Measurements from ENCODE around the gene BTNL9.
"Not testable (repeated sequence)": the region's sequence is repeated elsewhere in the genome, so short reads cannot be mapped to it uniquely, and the experiment has no call there.

BTNL9 gene

GRCh38 chr5:181039931-181040630 lies at the start of gene BTNL9:
BTNL9 (plus strand) TSS chr5:181040266; CDS start chr5:181045490, 5,224 bp downstream.
- no peak for DNase-seq

DNA sequence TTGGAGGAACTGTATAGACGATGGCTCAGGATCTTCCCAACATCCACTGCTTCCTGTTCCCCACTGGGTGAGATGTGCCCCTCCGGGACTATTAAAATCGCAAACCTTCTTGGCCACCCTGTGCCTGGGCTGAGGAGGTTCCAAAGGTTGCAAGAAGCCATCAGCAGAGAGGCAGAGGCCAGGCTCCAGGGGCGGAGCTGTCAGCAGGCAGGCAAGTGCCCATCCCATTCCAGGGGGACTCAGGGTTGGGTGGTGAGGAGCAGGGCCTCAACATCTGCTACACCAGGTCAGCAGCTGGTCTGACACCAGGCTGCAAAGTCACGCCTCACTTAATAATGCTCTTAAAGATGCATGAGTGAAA lies 49.2 kb upstream of the BTNL9 start:
- DNase-seq, result no peak

- no peak for DNase-seq
Observed at GRCh38 chr5:181001947-181002346, 38.1 kb upstream of the BTNL9 start.

DNA sequence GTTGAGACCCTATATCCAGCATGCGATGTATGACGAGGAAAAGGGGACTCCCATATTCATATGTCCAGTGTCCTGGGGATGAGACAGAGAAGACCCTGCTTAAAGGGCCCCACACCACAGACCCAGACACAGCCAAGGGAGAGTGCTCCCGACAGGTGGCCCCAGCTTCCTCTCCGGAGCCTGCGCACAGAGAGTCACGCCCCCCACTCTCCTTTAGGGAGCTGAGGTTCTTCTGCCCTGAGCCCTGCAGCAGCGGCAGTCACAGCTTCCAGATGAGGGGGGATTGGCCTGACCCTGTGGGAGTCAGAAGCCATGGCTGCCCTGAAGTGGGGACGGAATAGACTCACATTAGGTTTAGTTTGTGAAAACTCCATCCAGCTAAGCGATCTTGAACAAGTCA lies 34.3 kb upstream of the BTNL9 start:
- DNase-seq, result no peak

GRCh38 chr5:181008136-181008535 lies 31.9 kb upstream of the BTNL9 start:
- no peak for DNase-seq

GRCh38 chr5:181010018-181010417 lies 30.0 kb upstream of the BTNL9 start:
- not testable (repeated sequence) for DNase-seq

- not testable (repeated sequence) for DNase-seq
Observed at GRCh38 chr5:181014654-181015053, 25.4 kb upstream of the BTNL9 start.

DNA sequence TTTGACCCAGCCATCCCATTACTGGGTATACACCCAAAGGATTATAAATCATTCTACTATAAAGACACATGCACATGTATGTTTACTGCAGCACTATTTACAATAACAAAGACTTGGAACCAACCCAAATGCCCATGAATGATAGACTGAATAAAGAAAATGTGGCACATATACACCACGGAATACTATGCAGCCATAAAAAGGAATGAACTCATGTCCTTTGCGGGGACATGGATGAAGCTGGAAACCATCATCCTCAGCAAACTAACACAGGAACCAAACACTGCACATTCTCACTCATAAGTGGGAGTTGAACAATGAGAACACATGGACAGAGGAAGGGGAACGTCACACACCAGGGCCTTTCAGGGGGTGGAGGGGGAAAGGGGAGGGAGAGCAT lies 22.6 kb upstream of the BTNL9 start:
- not testable (repeated sequence) for DNase-seq

DNA sequence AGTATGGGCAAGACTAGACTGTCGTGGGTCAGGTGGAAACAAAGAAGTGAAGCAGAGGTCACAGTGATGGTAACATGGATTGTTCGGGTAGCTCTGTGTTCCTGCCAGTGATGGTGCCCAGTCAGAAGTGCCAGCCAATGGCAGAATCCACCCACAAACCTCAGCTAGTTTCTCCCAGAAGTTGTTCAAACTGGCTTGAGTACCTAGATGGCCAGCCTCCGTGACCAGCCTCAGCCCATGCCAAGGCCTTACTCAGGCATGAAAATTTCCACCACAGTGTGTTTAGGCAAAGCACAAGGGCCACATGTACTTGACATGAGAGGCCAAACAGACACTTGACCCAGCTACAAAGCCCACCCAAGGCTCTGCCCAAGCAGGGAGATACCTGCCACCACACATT lies 19.4 kb upstream of the BTNL9 start:
- DNase-seq, result no peak

- DNase-seq, result no peak
Observed at GRCh38 chr5:181024245-181025064, 15.6 kb upstream of the BTNL9 start.

DNA sequence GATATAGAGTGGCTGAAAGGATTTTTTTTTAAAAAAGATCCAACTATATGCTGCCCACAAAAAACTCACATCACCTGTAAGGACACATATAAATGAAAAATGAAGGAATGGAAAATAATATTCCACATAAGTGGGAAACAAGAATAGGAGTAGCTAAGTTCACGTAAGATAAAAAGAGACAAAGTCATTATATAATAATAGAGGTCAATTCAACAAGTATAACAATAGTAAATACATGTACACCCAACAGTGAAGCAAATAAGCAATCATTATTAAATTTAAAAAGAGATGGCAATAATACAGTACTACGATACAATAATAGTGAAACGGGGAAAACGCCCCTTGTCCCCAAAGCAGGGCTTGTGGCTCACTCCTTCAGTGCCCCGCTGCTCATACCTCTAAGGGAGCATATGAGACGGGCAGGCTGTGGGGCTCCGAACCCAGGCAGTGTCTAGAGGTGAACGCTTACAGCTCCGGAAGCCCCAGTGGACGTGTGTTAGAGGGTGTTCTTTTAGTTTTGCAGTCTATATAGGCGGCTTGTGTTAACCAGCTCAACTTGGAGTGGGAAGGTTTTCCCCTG lies 12.5 kb upstream of the BTNL9 start:
- DNase-seq, result no peak

DNA sequence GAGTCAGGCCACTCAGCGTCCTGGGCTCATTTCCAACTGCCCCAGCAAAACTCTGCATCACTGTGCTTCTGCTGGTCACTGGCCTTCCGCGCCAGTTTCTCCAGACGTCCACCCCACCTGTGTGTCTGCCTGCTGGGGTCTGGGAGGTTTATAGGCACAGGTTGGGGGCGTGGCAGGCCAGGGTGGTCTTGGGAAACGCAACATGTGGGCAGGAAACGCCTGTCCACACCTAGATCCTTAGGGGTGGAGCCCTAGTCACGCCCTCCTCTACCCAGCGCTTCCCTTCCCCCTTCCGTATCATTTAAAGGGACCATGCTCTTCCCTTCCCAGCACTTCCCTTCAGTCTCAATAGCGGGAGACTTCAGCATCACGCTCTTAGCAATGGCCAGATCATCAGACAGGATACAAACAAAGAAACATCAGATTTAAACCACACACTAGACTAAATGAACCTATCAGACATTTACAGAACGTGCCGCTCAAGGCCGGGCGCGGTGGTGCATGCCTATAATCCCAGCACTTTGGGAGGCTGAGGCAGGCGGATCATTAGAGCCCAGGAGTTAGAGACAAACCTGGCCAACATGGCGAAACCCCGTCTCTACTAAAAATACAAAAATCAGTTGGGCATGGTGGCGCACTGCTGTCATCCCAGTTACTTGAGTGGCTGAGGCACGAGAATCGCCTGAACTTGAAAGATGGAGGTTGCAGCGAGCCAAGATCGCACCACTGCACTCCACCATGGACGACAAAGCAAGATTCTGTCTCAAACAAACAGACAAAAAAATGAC lies 11.8 kb upstream of the BTNL9 start:
- no peak for DNase-seq

DNA sequence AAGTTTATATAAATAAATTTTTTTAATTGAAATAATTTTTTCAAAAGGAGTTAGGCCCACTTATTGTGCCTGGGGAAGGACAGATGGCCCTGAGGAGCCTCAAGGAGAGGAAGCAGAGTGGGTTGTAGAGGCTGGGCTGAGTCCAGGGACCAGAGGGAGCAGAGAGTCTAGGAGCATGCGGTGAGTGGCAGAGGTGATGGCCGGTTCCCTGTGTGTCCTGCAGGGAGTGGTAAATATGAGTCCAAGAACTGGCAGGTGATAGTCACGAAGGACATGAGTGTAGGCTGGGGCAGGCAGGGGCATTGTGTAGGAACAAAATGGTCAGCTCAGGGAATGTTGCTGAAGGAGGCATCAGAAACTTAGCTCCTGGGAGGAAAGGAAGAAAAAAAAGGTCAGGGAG lies 8.3 kb upstream of the BTNL9 start:
- DNase-seq, result no peak

DNA sequence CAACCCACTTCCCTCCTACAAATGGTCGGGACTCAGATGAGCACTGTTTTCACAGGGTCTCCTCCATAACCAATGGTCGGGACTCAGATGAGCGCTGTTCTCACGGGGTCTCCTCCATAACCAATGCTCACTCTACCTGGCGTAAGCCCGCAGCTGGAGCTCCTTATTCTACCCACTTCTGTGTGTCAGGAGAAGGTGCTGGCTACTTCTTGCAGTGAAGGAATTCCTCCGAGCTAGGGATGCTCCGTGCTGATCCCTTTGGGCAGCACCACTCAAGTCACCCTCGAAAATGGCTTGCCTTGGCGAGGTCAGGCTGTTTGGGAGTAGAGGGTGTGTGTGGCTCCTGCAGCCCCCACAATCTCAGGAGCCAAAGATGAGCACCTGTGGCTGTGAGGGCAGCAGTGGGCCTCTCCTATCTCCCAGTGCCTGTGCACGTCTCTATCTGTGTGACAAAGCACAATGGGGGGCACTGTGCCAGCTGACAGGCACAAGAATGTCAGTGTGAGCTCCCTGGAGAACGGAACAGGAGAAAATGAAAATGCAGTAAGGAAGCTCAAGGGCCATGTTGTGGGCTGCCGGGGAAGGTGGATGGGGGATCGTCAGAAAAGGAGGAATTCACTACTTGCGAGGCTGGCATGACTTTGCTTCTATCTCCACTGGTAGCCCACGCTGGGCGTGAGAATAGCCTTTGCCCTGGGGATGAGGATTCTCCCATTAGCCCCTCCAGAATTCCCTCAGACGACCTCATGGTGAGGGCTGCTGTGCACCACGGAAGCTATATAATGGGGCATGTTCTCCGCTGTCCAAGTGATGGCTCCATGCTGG lies 3.9 kb upstream of the BTNL9 start:
- DNase-seq, result no peak

GRCh38 chr5:181036816-181037364 lies 3.2 kb upstream of the BTNL9 start:
- DNase-seq, result no peak

- DNase-seq, result no peak
Observed at GRCh38 chr5:181037365-181037861, 2.7 kb upstream of the BTNL9 start.

DNA sequence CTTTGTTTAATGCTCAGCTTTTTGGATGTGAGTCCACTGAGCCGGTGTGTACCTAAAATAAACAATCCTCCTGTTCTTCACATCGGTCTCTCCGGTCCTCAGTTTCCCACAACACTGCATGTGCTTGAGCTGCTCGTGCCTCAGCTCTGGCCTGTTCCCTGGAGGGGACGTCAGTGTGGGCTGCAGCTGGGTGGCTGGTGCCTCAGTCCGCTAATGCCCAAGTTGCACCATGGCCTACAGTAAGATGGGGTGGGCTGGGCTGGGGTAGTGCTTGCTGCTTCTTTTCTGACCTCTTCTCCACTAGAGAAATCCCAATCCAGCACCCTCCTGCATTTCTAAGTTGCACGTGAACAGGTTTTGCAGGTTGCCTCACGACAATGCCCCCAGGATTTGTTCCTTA lies 595 bp upstream of the BTNL9 start:
- DNase-seq, result no peak

- no peak for DNase-seq
Observed at GRCh38 chr5:181040631-181040945, 522 bp downstream of the BTNL9 start.

DNA sequence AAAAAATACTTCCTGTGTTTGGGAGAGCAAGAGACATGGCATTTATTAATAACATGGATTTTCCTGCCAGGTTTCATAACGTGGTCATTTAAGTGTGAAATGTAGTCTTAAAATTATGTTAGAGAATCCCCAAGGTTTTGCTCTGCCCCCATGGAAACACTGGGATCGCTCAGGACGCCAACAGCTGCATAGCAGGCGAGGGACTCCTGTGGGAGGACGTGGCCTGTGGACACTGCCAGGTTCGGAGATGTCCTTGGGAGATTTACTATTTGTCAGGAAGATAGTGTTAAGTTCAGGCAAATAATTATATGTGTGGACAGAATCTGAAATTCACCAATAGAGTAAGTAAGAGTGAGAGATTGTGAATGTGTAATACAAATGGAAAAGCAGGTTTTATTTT lies 977 bp downstream of the BTNL9 start:
- DNase-seq, result no peak

DNA sequence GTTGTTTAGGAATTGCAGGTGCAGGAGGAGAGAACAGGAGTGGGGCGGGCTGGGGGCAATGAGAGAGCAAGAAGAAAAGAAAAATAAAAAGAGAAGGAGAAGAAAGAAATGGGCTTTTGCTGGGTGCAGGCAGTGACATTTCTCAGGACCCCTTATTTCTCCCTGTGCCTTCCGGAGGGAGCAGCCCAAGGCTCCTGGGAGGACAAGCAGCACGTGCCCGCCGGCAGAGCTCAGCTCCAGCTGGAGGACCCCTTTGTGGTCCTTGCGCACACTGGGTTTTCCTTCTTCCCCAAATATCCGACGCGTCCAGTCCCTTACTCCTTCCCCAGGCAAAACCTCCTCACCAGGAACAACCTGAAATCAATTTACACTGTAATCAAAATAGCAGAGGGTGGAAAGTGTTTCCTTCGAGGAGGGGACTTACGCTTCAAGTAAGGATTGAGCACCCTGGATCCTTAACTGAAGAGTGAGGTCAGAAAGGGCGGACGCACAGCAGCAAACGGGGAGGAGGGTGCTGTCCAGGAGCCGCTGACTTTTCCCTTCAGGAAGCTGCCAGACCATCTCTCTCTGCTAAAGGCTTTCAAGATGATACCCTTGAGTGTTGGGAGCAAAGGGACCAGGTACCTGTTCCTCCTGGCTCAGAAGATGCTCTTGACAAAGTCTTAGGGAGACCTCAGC lies 2.1 kb downstream of the BTNL9 start:
- no peak for DNase-seq

GRCh38 chr5:181042722-181043121 lies 2.7 kb downstream of the BTNL9 start:
- DNase-seq, result no peak
